Upper lobe of left lung (tissue), 4 donors: ENCODE results near the gene ASPHD1.
"Not testable (repeated sequence)": the region's sequence is repeated elsewhere in the genome, so short reads cannot be mapped to it uniquely, and the experiment has no call there.

Source experiments
- CTCF ChIP-seq, 6 experiments: fragments of 450-650 bp in 4 of 6; fragments of 200-600 bp in 2 of 6; sonication (generic) in 2 of 6; IDR thresholded peaks; one replicate each; pipeline ENCODE4 v1.5.1; 2016 to 2019; ENCODE audit warnings: antibody characterized with exemption in 6 of 6
- EP300 ChIP-seq, 4 donors: sonication (generic); formaldehyde crosslinking; IDR thresholded peaks; one replicate each; pipeline ENCODE4 v1.5.1; 2017; ENCODE audit warnings: antibody characterized with exemption in 4 of 4, control low read depth in 2 of 4
- POLR2A ChIP-seq, 4 donors: fragments of 450-650 bp; IDR thresholded peaks; one replicate each; pipeline ENCODE4 v1.5.1; 2016 to 2017; ENCODE audit warnings: antibody characterized with exemption in 4 of 4, mild to moderate bottlenecking in 2 of 4
- POLR2AphosphoS5 ChIP-seq, 2 donors: sonication (generic); formaldehyde crosslinking; IDR thresholded peaks; one replicate each; pipeline ENCODE4 v1.5.1; 2017; ENCODE audit warnings: antibody characterized with exemption in 2 of 2

GRCh38 chr16:29909851-29910250 is 9.6 kb downstream of the ASPHD1 start:
- TF ChIP-seq CTCF, EP300, POLR2A, POLR2AphosphoS5 (IDR thresholded peaks at IDR 0.05): not testable (repeated sequence)
